ENCODE data around the gene GPR132.
A peak's percentile ranks its signal among the peaks of the same experiment; 100 is the strongest.

GPR132 gene

DNA sequence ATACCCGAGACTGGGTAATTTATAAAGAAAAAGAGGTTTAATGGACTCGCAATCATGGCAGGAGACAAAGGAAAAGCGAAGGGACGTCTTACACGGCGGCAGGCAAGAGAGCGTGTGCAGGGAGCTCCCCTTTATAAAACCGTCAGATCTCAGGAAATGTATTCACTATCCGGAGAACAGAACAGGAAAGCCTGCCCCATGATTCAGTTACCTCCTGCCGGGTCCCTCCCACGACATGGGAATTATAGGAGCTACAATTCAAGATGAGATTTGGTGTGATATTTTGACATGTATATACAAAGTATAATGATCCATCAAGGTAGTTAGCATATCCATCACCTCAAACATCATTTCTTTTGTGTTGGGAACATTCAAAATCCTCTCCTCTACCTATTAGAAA, 42.1 kb downstream of the GPR132 start:
- no peak for DNase-seq (ENCODE audit: low read depth in 1 of 2, low spot score in 1 of 2)

DNA sequence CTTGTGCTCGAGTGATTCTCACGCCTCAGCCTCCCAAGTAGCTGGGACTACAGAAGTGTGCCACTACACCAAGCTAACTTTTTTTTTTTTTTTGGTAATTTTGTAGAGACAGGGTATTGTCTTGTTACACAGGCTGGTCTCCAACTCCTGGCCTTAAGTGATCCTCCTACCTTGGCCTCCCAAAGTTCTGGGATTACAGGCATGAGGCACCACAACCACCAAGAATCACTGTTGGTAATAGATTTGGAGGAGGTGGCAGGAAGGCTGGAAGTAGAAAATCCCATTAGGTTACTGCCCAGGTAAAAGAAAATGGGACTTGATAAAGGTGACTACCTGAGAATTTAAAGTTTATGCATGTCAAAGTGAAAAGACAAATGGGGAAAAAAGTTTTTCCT, 43.0 kb downstream of the GPR132 start:
- no peak for DNase-seq (ENCODE audit: low read depth in 1 of 2, low spot score in 1 of 2)

DNA sequence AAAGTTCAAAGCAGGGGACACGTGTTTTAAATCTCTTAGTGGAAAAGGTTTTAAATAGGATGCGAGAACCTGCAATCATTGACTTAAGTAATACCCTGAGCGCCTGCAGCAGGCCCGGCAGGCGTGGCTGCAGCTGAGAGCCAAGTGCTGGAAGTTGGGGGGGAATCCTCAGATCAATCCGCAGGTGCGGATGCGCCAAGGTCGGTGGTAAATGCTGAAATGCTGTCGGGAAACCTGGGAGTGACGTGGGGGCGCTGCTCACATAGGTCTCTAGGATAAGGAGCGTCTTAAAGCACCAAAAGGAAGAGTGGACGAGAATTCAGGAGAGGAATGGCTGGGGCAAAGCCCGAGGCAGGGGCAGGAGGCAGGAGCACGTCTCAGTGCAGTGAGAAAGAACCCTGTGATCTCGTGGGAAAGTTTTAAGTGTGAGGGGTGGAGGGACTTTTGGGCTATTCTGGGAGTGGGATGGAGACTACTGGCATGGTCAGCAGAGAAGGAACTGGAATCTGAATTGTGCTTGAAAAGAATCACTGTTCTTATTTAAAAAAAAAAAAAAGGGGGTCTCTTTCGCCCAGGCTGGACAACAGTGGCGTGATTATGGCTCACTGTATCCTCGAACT, 43.5 kb downstream of the GPR132 start:
- peak; percentile 16 to 48 for DNase-seq (ENCODE audit: low read depth in 1 of 2, low spot score in 1 of 2)

DNA sequence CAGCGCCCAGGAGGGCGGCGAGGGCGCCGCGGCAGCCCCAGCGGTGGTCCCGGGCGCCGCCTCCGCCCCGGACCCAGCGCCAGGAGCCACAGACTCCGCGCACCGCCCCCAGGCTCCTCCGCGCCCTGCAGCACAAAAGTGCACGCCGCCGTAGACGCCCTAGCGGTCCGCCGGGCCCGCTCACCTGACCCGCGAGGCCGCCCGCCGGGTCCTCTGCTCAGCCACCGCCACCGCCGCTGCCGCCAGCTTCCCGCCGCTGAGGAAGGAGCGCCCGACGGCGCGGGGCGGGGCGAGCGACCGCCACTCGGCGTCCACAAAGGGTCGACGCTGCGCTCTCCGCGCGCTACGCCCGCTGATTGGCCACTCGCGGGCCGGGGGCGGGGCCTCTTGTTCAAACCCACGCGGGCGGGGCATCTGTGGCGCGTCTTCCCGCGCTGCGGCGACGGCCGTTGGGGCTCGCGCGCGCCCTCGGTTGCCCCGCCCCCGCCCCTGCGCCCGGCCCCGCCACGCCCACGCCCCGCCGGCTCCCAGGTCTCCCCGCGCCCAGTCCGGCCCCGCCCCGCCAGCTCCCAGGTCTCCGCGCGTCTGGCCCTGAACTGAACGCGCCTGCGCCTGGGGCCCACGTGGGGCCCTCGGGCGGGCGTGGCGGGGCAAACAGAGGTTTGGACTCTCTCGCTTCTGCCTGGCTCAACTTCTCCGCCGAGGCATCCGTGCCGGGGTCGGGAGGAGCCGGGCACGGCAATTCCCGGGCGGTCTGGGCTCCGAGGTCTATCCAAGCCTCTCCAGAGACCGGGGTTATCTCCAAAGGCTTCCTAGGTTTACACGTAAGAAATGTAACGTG, 44.2 kb downstream of the GPR132 start, which contains the start of gene CDCA4:
Gene CDCA4 (minus strand): TSS at position 269 of the 841 bp plus-strand sequence. CDS start 9,154 bp downstream, outside the sequence.
- DNase-seq (ENCODE audit: low read depth in 1 of 2, low spot score in 1 of 2) = peak; percentile 96

DNA sequence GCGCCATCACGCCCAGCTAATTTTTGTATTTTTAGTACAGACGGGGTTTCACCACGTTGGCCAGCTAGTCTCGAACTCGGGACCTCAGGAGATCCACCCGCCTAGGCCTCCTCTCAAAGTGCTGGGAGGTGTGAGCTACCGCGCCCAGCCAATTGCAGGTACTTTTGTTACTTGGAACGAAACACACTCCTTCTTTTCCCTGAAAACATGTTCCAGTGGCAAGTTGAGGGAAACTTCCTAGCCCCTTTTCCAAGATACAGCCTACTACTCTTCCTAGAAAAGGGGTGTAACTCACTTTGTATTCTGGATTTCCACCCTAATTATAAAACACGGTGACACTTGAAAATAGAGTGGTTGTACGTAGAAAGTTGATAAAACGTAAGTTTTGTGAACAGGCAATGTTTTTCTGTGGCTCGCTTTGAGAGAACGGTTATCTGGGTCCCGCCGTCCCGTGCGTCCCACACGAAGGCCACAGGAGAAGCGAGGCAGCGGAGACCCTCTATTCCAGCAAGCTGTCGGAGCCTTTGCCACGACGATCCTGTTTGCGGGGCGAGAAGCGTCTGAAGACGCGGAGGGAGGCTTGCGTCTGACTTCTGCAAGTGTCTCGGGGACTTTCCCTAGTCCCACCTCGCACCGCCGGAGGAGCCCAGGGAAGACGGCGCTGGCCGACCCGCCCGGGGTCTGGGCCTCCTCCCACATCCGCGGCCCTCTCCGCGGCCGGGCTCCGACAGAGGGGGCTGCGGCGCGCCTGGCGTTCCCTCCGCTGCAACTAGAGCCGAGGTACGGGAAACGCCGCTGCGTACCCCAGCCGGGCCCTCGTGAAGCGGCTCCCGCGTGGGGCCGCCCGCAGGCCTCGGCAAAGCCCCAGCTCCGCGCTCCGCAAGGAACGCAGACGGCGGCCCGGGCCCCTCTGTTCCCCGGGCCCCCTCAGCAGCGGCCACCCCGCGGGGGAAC, 45.1 kb downstream of the GPR132 start:
- DNase-seq (ENCODE audit: low read depth in 1 of 2, low spot score in 1 of 2) = peak; percentile 41 to 51

DNA sequence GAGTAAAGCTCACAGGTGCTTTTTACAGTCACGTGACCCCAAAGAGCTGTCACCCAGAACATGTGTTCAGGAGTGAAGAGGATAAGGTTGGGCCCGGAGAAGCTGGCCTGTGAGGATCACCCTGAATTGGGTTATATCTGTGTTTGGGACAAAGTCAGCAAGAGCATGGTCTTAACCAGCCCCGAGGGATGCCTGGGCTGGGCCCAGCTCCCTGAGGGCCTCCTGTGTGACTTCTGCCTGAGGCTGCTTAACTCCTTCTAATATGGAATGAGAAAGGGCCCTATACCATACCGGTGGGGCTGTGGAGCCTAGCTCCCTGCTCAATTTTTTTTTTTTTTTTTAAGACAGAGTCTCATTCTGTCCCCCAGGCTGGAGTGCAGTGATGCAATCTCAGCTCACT, 46.8 kb downstream of the GPR132 start:
- no peak for DNase-seq (ENCODE audit: low read depth in 1 of 2, low spot score in 1 of 2)

DNA sequence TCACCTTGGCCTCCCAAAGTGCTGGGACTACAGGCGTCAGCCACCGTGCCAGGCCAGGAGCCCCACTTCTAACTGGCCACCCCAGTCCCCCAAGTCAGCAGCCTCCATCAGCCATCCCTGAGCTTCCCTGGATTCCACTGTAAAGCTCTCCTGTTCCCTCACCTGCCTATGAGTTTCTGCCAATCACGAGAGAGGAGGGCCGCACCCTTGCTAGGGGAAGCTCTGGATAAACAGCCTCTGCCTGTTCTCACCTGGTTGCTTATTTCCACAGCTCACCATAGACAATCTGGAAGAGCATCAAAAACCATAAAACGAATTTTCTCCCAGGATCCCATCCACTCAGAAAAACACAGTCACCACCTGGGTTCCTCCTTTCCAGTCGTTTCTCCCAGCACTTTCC, 49.3 kb downstream of the GPR132 start:
- DNase-seq (ENCODE audit: low read depth in 1 of 2, low spot score in 1 of 2) = no peak

DNA sequence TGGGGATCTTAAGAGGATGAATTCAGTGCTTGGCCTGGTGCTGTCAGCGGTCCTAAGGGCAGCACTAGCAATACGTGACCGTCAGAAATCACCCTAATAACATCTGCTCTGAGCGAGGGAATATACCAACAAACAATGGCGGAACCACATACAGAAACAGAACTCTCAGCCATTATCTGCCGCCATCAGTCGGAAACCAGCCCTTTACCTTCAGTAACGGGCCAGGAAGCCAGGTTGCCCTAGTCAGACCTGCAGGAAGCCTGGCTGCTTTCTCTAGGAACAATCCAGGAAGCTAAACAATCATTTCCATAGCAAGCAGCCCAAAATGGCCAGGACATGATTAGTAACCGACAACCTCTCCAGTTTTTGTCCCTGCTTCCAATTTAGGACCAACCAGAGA, 50.0 kb downstream of the GPR132 start:
- no peak for DNase-seq (ENCODE audit: low read depth in 1 of 2, low spot score in 1 of 2)

DNA sequence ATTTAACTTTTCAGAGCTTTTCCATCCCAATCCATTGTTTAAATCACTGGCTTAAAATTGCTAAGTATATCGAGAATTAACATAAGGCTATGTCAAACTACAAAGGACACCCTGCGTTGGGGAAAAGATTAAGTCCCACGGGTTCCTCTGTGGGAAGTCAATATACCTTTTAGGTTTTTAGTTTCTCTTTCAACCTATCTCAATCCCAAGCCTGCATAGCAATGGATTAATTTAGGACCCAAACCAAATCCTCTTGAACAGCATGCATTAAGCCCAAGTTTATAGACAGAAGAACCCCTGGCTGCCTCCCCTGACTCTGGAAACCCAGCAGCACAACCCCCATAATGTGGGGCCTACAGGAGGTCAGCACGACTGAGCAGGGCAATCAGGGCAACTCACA, 50.6 kb downstream of the GPR132 start:
- no peak for DNase-seq (ENCODE audit: low read depth in 1 of 2, low spot score in 1 of 2)

DNA sequence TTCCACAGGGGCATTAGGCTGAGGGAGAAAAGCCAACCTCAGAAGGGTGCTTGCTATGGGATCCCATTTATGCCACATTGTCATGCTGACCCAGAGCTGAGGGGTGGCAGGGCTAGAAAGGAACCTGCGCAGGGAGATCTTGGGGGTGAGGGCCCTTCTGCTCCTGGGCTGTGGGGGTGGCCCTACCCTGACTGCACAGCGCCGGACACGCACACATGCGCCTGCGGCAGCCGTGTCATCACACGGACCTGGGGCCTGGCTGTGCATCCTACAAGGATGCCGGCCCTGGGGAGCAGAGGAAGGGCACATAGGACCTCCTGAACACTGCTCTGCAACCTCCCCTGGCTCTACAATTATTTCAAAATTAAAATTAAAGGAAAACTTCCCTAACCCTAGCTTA, 51.2 kb downstream of the GPR132 start:
- DNase-seq (ENCODE audit: low read depth in 1 of 2, low spot score in 1 of 2) = no peak

DNA sequence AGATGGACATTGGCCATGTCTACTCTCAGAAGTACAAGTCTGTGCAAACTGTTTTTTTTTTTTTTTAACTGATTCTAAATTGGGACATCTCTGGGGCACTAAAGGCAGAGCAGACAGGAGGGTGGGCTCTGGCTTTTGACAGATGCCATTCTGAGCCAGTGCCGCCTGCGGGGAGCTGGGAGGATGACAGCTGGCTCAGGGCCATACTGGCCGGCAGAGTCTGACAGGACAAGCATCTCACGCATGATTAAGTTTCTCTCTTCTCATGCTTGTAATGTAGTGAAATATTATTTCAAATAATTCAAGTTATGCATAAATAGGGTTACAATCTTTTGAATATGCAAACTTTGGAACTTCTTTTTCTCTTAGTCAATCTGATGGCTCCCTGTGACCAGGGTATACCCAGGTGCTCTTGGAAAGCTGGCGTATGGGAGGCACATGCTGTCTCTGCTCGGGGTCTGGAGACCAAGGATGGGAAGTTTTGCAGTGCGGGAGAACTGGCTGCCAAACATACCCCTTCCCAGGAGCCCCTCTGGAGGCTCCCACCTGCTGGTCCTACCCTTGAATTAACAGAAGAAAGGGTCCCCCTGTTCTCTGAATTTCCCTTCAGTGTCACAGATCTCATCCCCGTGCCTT, 52.0 kb downstream of the GPR132 start:
- DNase-seq (ENCODE audit: low read depth in 1 of 2, low spot score in 1 of 2) = no peak

DNA sequence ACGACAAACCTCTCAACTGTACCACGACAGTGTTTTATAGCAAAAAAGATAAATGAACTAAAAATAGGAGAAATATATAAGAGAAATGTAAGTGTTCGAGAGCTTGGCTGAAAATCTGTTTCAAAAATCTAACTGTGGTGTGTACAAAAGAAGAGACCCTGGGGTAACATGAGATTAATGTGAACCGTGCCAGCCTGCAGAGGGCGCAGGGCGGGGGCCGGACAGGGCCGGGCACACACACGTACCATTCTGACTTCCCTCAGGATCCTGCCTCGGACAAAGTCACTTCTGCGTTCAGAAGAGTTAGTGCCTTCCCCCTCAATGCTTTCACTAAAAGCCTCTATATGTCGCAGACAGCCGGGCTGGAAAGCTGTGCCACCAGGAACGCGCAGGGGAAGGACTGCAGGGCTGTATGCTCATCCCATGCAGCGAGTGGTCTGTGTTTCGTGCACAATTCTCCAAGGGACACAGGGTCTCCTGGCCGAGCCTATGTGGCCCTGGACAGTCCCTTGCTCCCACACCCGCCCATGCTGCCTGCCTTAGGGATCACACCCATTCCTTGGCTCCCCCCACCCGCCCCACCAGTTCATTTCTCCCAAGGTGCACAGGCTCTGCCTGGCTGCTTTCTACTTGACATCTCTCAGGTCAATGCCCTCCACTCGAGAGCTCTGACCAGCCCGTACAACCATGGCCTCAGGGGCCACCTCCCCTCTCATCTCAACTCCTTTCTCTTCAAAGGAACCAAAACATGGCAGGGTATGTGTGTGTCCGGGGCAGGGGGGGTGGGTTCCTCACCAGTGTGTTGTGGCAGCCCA, 52.9 kb downstream of the GPR132 start:
- DNase-seq (ENCODE audit: low read depth in 1 of 2, low spot score in 1 of 2) = no peak

DNA sequence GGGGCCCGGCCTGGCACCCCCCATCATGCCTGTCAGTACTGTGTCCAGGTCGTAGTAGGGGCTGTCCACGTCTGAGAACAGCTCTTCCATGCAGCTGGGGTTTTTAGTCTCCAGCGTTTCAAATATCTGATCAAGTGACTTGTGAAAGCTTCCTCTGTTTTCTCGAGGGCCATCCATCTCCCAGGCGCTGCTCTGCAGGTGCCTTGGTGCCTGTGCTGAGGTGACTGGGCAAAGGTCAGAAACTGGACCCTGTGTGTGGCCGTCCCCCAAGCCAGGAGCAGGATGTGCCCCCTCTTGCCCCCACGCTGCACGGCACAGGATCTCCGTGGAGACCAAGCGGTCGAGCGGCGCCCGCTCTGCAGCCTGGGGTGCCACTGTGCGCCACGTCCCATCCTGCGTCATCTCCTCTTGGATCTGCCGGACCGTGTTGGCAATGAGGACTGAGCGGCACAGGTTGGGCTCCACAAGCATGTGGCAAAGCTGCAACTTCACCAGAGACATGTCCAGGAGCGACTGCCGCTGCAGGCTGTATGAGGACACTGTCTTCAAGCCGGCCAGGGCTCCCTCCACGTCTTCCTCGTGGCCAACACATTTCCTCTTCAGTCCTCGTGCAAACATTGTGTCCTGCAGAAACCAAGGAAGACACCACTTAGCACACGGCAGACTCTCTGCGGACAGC, 53.8 kb downstream of the GPR132 start:
- no peak for DNase-seq (ENCODE audit: low read depth in 1 of 2, low spot score in 1 of 2)

DNA sequence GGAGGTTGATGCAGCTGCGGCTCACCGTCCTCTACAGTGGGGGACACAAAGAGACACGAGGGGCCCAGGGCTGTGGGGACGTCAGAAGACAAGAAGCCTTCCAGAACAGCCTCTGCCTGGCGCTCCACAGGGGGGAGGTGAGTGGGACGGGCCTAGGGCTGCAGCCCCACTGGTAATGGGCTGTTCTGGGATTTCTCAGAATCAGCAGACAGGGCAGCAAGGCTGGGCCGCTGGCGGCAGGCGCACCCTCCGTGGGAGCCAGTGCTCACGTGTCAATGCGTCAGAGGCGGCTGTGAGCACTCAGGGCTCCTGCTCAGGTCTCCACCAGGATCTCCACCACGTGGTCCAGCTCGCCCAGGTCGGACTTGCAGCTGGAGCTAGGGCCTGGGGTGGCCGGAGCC, 54.3 kb downstream of the GPR132 start:
- no peak for DNase-seq (ENCODE audit: low read depth in 1 of 2, low spot score in 1 of 2)

DNA sequence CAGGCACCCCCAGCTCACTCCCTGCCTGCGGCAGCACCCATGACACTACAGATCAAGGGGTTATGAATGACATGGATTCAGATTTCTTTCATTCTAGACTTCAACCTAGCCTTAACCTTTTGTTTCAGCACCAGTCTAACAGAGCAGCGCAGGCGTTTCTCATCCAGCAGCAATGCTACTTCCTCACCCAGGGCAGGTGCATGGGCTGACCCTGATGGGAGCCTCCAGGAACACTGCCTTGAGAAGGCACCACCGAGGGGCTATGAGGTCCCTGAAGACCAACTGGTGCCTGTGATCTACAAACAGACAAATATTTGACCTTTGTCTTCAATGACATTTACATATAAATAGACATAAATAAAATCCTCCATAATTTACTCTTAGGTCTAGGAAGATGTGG, 55.1 kb downstream of the GPR132 start:
- DNase-seq (ENCODE audit: low read depth in 1 of 2, low spot score in 1 of 2) = no peak

DNA sequence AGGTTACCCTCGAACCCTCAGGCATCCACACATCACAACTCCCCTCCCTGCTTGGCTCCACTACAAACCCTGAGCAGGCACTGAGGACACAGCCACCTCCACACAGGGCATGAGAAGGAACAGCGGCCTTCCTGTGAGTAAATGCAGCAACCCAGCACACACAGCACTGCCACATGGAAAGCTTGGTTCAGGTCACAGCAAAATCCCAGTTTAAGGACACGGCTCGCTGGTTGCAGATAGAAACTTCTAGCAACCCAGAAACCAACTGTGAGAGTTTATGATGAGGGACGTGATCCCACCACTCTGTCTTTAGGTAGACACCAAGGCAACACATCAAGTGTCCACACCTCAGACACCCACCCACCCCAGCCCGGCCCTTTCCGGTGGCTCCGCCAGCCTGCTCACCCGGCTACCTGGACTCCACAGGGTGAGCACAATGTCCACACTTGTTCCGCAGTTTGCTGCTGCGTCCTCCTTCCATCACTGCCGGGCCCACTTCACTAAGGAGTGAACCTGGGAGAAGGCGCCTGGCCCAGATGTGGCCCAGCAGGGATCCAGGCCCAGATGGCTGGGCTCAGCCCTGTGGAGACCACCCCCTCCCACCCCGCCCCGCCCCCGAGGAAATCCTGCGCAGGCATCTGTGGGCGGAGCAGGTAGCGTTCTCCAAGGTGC, 57.5 kb downstream of the GPR132 start:
- no peak for DNase-seq (ENCODE audit: low read depth in 1 of 2, low spot score in 1 of 2)

DNA sequence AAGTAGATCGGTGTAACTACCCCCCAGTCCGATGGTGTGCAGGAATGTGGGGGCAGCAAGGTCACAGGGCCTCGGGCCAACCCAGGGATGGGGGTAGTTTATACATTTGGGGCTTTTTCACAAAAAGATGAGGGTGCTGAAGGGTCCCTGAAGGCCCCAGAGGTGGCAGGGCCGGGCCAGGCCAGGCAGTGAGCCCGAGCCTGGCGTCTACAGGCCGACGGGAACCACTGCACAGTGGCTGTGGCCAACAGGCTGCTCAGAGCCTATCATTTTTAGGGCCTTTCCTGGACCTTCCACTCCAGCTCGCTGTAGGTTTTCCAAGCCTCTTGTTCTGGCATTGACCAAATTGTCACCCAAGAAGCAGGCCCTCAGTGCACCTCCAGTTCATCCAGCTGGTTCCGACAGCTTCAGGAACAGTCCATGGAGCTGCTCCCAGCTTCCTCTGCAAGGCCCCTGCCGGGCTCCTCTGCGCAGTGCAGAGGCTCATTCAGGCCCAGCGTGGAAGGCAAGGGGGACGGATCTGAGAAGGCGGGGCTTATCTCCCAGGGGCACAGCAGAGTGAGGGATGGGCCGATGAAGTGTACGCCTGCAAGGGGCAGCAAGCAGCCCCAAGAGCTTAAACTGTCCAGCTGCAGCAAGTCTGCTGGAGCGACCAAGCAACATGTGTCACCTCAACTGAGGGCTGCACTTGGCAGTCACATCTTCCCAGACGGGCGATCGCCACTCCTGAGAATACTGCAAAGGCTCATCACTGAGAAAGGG, 58.2 kb downstream of the GPR132 start:
- DNase-seq (ENCODE audit: low read depth in 1 of 2, low spot score in 1 of 2) = no peak

Data from activated CD4-positive, alpha-beta T cell treated with anti-CD3 and anti-CD28 coated beads, Interleukin-2, amount 50 U/mL, for 24 hours (primary cell).